ENCODE results near the gene CD58.

DNA sequence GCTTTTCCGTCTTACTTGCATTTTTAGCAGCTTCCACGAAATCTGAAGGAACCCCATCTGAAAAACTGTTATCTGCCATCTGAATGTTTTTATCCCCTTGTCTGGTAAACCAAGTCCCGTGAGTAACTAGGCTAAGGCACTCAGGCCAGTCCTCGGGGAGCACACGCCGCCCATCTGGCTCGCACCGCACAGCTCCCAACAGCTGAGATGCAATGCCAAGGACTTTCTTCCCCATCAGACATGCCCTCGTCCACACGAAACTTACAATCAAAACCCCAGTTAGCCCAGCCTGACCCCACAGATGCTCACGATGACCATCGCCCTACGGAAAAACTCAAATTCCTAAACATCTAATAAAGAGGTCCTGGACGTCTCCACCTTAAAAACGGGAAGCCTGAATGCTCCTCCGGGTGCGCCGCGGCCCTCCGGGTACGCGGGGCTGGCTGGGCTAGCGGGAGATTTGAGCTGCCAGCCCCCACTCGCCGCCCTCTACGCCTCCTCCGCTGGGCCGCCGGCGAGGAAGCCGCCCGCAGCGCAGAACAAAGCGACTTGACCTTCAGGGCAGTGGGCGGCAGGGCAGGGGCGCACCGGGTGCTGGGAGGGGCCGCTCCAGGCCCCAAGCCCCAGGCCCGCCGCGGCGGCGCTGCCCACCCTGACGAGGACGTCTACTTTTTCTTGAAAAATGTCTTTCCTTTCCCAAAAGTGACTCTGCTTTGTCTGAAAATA is 36.6 kb downstream of the CD58 start:
- TF ChIP-seq, protein P1, sequence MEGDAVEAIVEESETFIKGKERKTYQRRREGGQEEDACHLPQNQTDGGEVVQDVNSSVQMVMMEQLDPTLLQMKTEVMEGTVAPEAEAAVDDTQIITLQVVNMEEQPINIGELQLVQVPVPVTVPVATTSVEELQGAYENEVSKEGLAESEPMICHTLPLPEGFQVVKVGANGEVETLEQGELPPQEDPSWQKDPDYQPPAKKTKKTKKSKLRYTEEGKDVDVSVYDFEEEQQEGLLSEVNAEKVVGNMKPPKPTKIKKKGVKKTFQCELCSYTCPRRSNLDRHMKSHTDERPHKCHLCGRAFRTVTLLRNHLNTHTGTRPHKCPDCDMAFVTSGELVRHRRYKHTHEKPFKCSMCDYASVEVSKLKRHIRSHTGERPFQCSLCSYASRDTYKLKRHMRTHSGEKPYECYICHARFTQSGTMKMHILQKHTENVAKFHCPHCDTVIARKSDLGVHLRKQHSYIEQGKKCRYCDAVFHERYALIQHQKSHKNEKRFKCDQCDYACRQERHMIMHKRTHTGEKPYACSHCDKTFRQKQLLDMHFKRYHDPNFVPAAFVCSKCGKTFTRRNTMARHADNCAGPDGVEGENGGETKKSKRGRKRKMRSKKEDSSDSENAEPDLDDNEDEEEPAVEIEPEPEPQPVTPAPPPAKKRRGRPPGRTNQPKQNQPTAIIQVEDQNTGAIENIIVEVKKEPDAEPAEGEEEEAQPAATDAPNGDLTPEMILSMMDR (IDR thresholded peaks at IDR 0.05) = no peak
- TF ChIP-seq POLR2A (IDR thresholded peaks at IDR 0.05) = no peak

All from Peyer's patch (tissue), 4 donors.